ENCODE measurements around the gene GCNT1. TPM values are rescaled to one million over a fixed set of nuclear protein-coding genes. Genes with fewer than 3 reads are reported as not detected.
"Not testable (repeated sequence)": the region's sequence is repeated elsewhere in the genome, so short reads cannot be mapped to it uniquely, and the experiment has no call there.

Gene GCNT1
- 15.3 TPM for total RNA-seq
- long read RNA-seq, full-length matches to known transcripts = 13 of 22 reads
- long read RNA-seq, partial matches to known transcripts = 1 of 22 reads
- long read RNA-seq, other reads (novel, unspliced or antisense) = 8 of 22 reads

DNA sequence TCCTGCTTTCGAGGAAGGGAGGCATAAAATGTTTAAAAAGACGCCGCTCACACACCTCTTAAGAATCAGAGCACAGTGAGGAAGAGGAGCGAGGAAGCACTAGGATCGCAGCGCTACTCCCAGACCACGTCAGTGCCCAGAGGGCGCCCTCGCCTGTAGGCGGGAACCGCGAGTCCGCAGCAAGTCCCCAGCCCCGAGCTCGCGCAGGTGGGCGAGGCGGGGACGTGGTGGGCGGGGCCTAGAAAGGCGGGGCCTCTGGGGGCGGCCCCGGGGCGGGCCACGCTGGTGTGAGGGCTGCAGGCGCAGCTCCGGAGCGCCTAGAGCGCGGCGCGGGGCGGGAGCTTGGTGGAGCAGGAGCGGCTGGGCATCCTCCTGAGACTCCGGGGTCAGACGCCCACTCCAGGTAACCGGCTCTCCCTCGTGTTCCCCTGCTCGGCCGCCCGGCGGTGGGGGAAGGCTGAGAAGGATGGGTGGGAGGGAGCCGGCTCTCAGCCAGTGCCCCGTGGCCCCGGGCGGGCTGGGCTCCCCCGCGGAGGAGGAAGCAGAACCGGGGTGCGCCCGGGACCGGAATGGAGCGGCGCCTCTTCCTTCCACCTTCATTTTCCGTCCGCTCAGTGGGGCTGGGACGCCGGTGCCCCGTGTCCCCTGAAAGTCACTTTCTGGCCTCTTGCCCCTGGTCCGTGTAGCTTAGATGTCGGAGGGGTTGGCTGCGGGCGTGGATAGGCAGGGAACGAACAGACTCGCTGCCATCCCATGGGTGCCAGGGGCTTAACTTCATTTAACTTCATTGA lies at the start of gene GCNT1:
Gene GCNT1 (plus strand): TSS at position 280 of the 791 bp plus-strand sequence. CDS start 43,200 bp downstream, outside the sequence.
- DNase-seq (ENCODE audit: low spot score) = peak; percentile 96

DNA sequence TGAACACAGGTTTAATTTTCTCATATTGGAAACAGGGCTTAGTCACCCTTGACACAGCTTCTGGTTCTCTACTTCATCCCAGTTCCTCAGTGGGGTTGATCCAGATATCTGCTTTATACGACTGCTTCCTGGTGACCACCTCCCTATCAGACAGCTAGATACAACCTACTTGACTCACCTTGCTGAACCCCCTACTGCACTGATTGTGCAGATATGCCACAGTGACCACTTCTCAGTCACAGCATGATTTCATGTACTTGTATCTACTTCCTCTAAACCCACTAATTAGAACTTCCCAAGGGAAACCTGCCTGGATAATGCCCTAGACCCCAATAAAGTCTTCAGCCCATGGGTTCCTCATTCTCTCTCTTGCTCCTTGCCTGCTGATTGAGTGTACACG lies 46.3 kb upstream of the GCNT1 start:
- no peak for DNase-seq (ENCODE audit: low spot score)

DNA sequence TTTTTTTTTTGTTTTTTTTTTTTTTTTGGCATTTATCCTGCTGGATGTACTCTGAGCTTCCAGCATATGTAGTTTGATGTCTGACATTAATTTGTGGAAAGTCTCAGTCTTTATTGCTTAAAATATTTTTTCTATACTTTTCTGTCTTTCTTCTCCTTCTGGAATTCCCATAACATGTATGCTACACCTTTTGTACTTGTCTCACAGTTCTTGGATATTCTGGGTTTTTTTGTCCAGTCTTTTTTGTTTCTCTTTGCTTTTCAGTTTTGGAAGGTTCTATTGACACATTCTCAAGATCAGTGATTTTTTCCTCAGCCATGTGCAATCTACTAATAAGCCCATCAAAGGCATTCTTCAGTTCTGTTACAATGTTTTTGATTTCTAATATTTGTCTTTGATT lies 45.3 kb upstream of the GCNT1 start:
- no peak for DNase-seq (ENCODE audit: low spot score)

DNA sequence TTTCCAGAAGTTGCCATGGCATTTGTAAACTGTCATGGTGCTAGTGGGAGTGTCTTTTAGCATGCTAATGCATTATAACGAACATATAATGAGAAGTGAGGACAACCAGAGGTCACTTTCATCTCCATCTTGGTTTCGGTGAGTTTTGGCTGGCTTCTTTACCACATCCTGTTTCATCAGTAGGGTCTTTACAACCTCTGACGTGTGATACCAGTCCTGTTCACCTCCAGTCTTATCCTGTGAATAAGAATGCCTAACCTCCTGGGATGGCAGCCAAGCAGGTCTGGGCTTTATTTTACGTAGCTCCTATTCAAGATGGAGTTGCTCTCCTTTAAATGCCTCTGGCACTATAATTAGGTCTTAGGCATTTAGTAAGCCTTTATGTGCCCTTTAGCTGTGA lies 44.3 kb upstream of the GCNT1 start:
- no peak for DNase-seq (ENCODE audit: low spot score)

DNA sequence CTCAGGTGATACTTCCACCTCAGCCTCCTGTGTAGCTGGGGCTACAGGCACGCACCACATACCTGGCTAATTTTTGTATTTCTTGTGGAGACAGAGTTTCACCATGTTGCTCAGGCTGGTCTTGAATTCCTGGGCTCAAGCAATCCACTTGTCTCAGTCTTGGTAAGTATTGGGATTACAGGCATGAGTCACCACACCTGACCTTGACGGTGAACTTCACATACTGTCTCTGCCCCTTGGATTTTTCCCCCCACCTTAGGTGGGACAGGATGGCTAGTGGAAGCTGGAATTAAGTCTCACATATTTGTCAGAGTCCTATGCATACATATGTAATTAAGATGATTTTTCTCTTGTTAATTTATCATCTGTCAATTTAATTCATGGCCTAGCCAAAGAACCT lies 43.8 kb upstream of the GCNT1 start:
- no peak for DNase-seq (ENCODE audit: low spot score)

DNA sequence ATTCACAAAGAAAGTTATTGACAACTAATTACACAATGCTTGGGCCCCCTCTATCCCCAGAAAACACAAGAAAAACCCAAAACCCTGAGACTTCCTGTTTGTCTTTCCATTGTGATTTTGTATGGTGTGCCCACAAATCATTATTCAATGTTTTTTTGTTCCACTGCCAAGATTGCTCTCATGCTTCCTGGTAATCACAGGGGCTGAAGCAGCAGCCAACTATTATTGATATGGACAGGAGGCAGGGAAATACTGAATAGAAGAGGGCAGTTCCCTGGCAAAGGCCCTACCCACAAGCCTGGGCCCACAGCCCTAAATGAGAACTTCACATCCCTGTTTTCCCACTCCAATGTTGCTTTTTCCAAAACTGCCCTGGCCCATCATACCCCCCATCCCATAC lies 43.3 kb upstream of the GCNT1 start:
- no peak for DNase-seq (ENCODE audit: low spot score)

DNA sequence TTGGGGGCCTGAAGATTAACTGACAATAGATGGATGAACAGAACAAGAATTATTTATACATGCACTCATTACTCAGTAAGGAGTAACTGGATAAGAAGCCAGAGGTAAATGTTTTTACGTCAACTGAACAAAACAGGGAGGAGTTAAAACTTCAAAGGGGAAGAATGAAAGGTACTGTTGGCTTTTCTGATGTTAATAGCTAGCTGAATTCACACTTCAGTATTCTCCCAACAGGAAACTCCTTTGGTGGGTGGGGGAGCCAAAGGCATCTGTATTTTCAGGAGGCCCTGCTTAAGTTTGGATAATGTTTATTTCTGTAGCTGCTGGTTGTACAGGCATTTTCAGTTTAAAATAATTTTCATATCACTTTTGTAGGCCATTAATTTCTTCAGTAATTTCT lies 41.6 kb upstream of the GCNT1 start:
- no peak for DNase-seq (ENCODE audit: low spot score)

DNA sequence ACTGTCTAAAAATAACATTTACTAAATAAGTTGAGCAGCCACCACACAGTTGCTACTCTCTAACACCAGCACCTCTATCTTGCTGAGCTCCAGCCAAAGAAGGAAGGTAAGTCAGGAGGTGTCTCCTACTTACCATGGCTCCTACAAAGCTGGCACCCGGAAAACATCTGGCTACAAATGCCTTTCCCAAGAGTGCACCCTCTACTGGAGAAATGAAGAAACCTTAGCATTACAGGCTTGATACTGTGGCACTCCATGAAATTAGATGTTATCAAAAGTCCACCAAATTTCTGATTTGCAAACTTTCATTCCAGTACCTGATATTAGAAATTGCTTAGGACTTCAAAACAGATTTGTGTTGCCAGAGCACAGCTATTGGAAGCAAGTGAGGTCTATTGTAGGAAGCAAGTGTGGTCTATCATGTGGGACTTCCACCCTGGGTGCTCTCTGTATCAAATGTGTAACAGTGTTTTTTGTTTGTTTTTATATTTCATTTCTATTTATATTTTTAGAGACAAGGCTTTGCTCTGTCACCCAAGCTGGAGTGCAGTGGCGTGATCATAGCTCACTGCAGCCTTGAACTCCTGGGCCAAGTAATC lies 39.1 kb upstream of the GCNT1 start:
- no peak for DNase-seq (ENCODE audit: low spot score)

DNA sequence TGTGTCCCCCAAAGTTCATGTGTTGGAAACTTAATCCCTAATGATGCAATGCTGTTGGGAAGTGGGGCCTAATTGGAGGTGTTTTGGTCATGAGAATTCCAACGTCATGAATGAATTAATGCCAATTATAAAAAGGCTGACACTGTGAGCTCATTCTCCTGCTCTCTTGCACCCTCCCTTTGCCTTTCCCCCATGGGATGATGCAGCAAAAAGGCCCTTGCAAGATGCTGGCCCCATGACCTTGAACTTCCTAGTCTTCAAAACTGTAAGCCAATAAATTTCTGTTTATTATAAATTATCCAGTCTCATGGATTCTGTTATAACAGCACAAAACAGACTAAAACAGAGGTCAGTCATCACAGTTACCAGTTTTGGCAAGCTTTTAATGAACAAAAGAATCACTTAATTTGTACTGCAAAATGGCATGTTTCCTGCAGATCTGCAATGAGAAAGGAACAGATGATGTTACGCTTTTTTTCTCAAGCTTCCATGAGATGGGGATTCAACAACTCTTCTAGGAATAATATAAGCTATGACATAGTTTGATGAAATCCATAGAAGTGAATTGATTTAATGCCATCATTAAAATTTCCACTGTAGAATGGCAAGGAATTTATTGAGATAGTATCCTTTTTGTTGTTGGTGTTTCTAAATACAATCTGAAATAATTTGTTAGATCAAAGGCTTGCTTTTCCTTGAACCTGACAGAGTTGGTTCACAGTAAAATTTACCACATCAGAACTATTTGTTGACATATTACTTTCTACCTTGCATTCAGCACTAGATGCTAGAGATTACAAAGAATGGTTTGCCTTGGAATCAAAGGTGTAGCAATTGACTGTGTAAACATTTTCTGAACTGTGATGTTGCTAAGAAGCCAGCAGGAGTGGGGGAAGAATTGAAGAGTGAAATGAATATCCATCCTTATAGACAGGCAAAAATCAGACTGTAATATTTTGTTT lies 35.5 kb upstream of the GCNT1 start:
- DNase-seq (ENCODE audit: low spot score) = no peak

DNA sequence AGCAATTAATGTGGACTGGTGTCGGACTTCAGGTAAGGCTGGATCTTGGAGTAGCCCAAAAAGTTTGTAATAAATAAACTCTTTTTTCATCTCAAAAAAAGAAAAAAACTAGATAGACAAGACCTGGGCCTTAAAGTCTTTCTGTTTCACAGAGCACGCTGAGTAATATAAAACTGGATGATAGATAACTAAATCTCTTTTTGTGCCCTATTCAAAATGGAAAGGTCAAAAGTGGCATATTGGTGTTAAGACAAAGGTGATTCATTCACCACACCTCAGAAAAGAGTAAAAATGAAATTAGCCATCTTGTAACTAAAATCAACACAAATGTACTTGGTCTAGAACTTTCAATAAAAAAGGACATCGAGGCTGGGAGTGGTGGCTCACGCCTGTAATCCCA lies 34.5 kb upstream of the GCNT1 start:
- no peak for DNase-seq (ENCODE audit: low spot score)

DNA sequence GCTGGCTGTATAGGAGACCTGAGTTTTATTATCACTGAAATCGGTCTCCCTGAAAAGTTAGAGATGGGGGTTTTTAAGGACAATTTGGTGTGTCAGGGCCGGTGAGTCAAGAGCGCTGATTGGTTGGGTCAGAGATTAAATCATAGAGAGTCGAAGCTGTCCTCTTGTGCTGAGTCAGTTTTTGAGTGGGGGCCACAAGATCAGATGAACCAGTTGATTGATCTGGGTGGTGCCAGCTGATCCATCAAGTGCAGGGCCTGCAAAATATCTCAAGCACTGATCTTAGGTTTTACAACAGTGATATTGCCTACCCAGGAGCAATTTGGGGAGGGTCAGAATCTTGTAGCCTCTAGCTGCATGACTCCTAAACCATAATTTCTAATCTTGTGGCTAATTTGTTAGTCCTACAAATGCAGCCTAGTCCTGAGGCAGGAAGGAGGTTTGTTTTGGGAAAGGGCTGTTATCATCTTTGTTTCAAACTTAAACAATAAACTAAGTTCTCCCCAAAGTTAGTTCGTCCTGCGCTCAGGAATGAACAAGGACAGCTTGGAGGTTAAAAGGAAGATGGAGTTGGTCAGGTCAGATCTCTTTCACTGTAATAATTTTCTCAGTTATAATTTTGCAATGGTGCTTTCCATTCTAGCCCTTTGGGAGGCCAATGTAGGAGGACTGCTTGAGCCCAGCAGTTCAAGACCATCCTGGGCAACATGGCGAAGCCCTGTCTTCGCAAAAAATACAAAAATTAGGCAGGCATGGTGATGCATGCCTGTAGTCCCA lies 33.1 kb upstream of the GCNT1 start:
- no peak for DNase-seq (ENCODE audit: low spot score)

DNA sequence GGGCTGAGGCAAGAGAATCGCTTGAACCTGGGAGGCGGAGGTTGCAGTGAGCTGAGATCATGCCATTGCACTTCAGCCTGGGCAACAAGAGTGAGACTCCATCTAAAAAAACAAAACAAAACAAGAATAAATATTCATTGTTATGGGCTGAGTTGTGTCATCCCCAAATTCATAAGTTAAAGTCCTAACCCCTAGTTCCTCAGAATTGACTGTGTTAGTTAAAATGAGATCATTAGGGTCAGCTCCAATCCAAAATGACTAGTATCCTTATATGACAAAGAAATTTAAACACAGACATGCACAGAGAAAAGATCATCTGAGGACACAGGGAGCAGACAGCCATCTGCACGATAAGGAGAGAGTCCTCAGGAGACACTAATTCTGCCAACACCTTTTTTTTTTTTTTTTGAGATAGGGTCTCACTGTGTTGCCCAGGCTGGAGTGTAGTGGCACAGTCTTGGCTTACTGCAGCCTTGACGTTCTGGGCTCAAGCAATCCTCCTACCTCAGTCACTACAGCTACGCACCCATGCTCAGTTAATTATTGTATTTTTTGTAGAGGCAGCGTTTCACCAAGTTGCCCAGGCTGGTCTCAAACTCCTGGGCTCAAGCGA lies 32.1 kb upstream of the GCNT1 start:
- DNase-seq (ENCODE audit: low spot score) = no peak

DNA sequence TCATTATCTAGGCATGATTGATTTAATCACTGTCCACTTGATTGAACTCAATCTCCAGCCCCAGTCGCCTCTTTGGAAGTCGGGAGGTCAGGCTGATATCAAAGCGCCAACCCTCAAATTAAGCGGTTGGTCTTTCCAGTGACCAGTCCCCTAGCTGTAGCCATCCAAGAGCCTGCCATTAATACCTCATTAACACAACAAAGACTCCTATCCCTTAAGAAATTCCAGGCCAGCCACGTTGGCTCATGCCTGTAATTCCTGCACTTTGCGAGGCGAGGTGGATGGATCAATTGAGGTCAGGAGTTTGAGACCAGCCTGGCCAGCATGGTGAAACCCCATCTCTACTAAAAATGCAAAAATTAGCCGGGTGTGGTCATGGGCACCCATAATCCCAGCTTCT lies 27.4 kb upstream of the GCNT1 start:
- no peak for DNase-seq (ENCODE audit: low spot score)

DNA sequence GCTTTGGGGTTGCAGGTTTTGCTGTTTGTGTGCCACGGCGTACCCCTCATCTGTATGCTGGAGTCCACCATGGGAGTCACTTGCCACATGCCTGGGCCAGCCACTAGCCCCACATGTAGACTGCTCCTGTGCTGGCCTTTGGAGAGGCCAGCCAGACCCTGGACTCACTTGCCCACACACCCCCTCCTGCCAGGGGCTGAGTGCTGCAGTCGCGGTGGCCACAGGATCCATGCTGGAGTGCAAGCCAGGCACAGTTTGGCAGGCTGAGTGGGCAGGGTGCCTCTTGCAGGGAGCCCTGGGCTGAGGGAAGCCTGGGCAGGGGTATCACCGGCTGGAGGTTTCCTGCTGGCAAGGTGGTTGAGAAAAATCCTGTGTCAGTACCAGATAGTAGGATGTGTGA lies 25.6 kb upstream of the GCNT1 start:
- DNase-seq (ENCODE audit: low spot score) = no peak

DNA sequence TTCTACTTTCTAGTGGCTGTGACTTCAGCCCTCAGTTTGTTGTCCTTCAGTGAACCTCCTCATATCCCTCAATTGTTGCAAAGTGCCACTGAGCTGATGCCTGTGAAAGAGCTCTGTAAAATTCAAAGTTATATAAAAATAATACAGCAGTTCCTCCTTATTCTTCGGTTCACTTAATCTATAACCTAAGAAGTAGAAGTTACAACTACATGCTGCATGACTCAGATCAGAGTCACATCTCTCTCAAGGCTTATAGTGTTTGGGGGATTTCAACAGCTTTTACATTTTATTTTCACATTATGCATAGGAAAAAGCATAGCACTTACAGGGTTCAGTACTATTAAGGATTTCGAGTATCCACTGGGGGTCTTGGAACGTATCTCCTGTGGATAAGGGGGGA lies 25.1 kb upstream of the GCNT1 start:
- DNase-seq (ENCODE audit: low spot score) = no peak

DNA sequence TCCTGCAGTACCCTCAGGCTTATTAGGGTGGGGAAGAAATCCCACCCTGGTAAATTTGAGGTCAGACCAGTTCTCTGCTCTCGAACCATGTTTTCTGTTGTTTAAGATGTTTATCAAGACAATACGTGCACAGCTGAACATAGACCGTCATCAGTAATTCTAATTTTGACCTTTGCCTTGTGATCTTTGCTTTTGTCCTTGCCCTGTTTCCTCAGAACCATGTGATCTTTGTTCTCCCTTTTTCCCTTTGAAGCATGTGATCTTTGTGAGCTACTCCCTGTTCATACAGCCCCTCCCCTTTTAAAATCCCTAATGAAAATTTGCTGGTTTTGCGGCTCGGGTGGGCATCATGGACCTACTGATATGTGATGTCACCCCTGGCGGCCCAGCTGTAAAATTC lies 24.1 kb upstream of the GCNT1 start:
- not testable (repeated sequence) for DNase-seq (ENCODE audit: low spot score)

DNA sequence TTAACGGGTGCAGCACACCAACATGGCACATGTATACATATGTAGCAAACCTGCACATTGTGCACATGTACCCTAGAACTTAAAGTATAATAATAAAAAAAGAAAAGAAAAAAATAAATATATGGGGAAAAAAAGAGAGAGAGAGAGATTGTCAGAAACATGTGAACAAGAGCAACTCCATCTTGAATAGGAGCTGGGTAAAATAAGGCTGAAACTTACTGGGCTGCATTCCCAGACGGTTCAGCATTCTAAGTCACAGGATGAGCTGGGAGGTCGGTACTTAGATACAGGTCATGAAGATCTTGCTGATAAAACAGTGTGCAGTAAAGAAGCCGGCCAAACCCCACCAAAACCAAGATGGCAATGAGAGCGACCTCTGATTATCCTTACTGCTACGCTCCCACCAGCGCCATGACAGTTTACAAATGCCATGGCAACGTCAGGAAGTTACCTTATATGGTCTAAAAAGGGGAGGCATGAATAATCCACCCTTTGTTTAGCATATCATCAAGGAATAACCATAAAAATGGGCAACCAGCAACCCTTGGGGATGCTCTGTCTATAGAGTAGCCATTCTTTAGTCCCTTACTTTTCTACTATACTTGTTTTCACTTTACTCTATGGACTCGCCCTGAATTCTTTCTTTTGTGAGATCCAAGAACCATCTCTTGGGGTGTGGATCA lies 21.8 kb upstream of the GCNT1 start:
- not testable (repeated sequence) for DNase-seq (ENCODE audit: low spot score)

DNA sequence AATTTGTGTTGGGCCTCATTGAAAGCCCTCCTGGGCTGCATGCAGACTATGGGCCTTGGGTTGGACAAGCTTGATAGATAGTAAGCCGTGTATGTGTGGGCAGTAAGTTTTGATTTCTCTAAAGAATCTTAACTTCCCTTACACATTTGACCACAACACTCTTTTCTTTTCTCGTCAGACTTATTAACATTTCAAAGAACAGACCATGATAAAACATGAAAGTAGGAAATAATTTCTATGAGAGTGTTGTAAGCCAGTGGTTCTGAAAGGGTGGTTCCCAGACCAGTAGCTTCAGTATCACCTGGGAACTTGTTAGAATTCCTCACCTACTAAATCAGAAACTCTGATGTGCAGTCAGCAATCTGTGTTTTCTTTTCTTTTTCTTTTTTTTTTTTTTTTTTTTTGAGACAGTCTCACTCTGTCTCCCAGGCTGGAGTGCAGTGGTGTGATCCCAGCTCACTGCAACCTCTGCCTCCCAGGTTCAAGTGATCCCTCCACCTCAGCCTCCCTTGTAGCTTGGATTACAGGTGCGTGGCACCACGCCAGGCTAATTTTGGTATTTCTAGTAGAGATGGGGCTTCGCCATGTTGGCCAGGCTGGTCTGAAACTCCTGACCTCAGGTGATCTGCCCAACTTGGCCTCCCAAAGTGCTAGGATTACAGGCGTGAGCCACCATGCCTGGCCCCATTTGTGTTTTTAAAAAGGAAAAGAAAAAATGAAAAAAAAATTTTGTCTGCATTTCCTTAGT lies 20.0 kb upstream of the GCNT1 start:
- no peak for DNase-seq (ENCODE audit: low spot score)

All from mesenteric fat pad (tissue), 1 donor.